K562 (cell line): ENCODE measurements around the gene UBALD2. TPM values are rescaled to one million over a fixed set of nuclear protein-coding genes. Genes with fewer than 3 reads are reported as not detected.

Source experiments
- ADNP ChIP-seq: fragments of 200-800 bp; sonication (Bioruptor generic); IDR thresholded peaks from 2 replicates; pipeline ENCODE4 v1.6.1; 2016; ENCODE audit warnings: missing genetic modification characterization, missing compliant biosample characterization
- BACH1 ChIP-seq: fragments of 200-800 bp; sonication (Bioruptor generic); IDR thresholded peaks from 2 replicates; pipeline ENCODE4 v1.6.1; 2016; ENCODE audit warnings: missing genetic modification characterization, missing compliant biosample characterization
- CBX1 ChIP-seq: sonication (generic); IDR thresholded peaks from 2 replicates; pipeline ENCODE4 v1.6.1; 2016; ENCODE audit warnings: antibody characterized with exemption, low read depth, mild to moderate bottlenecking
- FOSL1 ChIP-seq: fragments of 200-800 bp; sonication (Bioruptor generic); conservative IDR thresholded peaks from 2 replicates; pipeline ENCODE4 v1.6.1; 2016; ENCODE audit warnings: missing genetic modification characterization, missing compliant biosample characterization
- FOXM1 ChIP-seq, 2 experiments: fragments of 450-650 bp in 1 of 2; sonication (generic) in 1 of 2; formaldehyde crosslinking in 1 of 2; IDR thresholded peaks; 2 replicates each; pipeline versions ENCODE4 v1.6.1 to v1.9.0; 2017 to 2022; ENCODE audit warnings: low read depth in 2 of 2, mild to moderate bottlenecking in 2 of 2, missing genetic modification reagents in 1 of 2, moderate library complexity in 1 of 2
- JUN ChIP-seq, 2 experiments: sonication (generic) in 1 of 2; formaldehyde crosslinking in 1 of 2; IDR thresholded peaks; 2 replicates each; pipeline versions ENCODE4 v1.6.1 to v1.8.0; 2012 to 2022; ENCODE audit warnings: borderline replicate concordance in 2 of 2, mild to moderate bottlenecking in 2 of 2, improper control_type of control experiment in 1 of 2, low read depth in 1 of 2, low read length in 1 of 2, missing genetic modification reagents in 1 of 2
- MXI1 ChIP-seq: IDR thresholded peaks from 2 replicates; pipeline ENCODE4 v1.6.1; 2011; ENCODE audit warnings: low read depth, mild to moderate bottlenecking, improper control_type of control experiment, low read length
- NCOA2 ChIP-seq, 2 experiments: fragments of 450-650 bp; IDR thresholded peaks; 2 replicates each; pipeline ENCODE4 v1.6.1; 2018; ENCODE audit warnings: mild to moderate bottlenecking in 2 of 2, moderate library complexity in 1 of 2; ENCODE audit not compliant: partially characterized antibody in 2 of 2
- NCOR1 ChIP-seq: fragments of 450-650 bp; IDR thresholded peaks from 2 replicates; pipeline ENCODE4 v1.6.1; 2016; ENCODE audit warnings: mild to moderate bottlenecking, moderate library complexity
- NFIC ChIP-seq: fragments of 450-650 bp; IDR thresholded peaks from 2 replicates; pipeline ENCODE4 v1.6.1; 2017; ENCODE audit warnings: mild to moderate bottlenecking, inconsistent platforms
- POLR2A ChIP-seq: fragments of 450-650 bp; conservative IDR thresholded peaks from 2 replicates; pipeline ENCODE4 v1.6.1; 2016
- SMARCE1 ChIP-seq: fragments of 450-650 bp; IDR thresholded peaks from 2 replicates; pipeline ENCODE4 v1.7.1; 2016; ENCODE audit warnings: mild to moderate bottlenecking
- TAL1 ChIP-seq: fragments of 450-650 bp; IDR thresholded peaks from 2 replicates; pipeline ENCODE4 v1.6.1; 2016; ENCODE audit warnings: mild to moderate bottlenecking
- ZNF175 ChIP-seq: fragments of 200-800 bp; sonication (Bioruptor generic); IDR thresholded peaks from 2 replicates; pipeline ENCODE4 v1.6.1; 2016; ENCODE audit warnings: low read depth, mild to moderate bottlenecking, missing genetic modification characterization, missing compliant biosample characterization
- ZNF316 ChIP-seq: fragments of 450-650 bp; IDR thresholded peaks from 2 replicates; pipeline ENCODE4 v1.6.1; 2016
- polyA plus RNA-seq, 8 experiments: library from polyadenylated mRNA; depleted of rRNA in 4 of 8; stranded (reverse) in 5 of 8; unstranded in 3 of 8; fragments of >200 nt; fragmentation: Nextera tagmentation in 2 of 8; fragmentation: Illumina TruSeq in 1 of 8; extraction: Ambion mirVana in 2 of 8; extraction: Trizol in 1 of 8; gene quantifications; 2 replicates each; pipeline versions ENCODE4 v1.2.1 to v1.2.3, GENCODE V29; 2011 to 2014; ENCODE audit warnings: inconsistent platforms in 1 of 8, missing spikeins in 1 of 8
- total RNA-seq, 7 experiments: library from RNA; depleted of rRNA in 6 of 7; stranded (reverse); fragments of >200 nt in 6 of 7; fragmentation: Illumina TruSeq in 2 of 7; extraction: Trizol in 2 of 7; gene quantifications; 2 replicates each; pipeline versions ENCODE4 v1.2.1 to v1.2.3, GENCODE V29; 2011 to 2021; ENCODE audit warnings: low replicate concordance in 1 of 7
- TF ChIP-seq, protein P1 (sequence below): fragments of 450-650 bp; IDR thresholded peaks from 2 replicates; pipeline ENCODE4 v1.6.1; 2018; ENCODE audit not compliant: partially characterized antibody
- TF ChIP-seq, protein P2 (sequence below): fragments of 450-650 bp; IDR thresholded peaks from 2 replicates; pipeline ENCODE4 v1.6.1; 2017; ENCODE audit warnings: antibody characterized with exemption, mild to moderate bottlenecking
- TF ChIP-seq, protein P3 (sequence below), 2 experiments: fragments of 450-650 bp; conservative IDR thresholded peaks; 2 replicates each; pipeline ENCODE4 v1.6.1; 2017; ENCODE audit warnings: mild to moderate bottlenecking in 2 of 2, moderate library complexity in 2 of 2
- TF ChIP-seq, protein P4 (sequence below): fragments of 250-450 bp; sonication (Bioruptor Pico); IDR thresholded peaks from 2 replicates; pipeline ENCODE4 v1.6.1; 2021; ENCODE audit warnings: mild to moderate bottlenecking

The UBALD2 gene
- total and polyA plus RNA-seq, 9 of the 15 experiments (the other 6 are each of a cell fraction or from before 2014, with no cell fraction given): 2.3 to 94.1 (median 25.3) TPM

DNA sequence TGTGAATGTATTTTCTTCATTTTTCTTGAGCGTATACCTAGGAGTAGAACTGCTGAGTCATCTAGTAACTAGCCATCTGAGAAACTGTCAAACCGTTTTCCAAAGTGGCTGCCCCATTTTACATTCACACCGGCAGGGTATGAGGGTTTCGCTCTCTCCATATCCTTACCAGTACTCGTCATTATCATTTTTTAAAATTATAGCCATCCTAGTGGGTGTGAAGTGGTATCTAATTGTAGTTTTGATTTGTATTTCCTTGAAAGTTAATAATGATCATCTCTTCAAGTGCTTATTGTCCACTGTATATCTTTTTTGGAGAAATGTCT, 30.8 kb upstream of the UBALD2 start (continued):
- TF ChIP-seq, protein P1, sequence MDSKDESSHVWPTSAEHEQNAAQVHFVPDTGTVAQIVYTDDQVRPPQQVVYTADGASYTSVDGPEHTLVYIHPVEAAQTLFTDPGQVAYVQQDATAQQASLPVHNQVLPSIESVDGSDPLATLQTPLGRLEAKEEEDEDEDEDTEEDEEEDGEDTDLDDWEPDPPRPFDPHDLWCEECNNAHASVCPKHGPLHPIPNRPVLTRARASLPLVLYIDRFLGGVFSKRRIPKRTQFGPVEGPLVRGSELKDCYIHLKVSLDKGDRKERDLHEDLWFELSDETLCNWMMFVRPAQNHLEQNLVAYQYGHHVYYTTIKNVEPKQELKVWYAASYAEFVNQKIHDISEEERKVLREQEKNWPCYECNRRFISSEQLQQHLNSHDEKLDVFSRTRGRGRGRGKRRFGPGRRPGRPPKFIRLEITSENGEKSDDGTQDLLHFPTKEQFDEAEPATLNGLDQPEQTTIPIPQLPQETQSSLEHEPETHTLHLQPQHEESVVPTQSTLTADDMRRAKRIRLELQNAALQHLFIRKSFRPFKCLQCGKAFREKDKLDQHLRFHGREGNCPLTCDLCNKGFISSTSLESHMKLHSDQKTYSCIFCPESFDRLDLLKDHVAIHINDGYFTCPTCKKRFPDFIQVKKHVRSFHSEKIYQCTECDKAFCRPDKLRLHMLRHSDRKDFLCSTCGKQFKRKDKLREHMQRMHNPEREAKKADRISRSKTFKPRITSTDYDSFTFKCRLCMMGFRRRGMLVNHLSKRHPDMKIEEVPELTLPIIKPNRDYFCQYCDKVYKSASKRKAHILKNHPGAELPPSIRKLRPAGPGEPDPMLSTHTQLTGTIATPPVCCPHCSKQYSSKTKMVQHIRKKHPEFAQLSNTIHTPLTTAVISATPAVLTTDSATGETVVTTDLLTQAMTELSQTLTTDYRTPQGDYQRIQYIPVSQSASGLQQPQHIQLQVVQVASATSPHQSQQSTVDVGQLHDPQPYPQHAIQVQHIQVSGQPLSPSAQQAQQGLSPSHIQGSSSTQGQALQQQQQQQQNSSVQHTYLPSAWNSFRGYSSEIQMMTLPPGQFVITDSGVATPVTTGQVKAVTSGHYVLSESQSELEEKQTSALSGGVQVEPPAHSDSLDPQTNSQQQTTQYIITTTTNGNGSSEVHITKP: peak; percentile 8
- TF ChIP-seq POLR2A: peak; percentile 61
- TF ChIP-seq CBX1: no peak
- peak; percentile 45; the same call in 1 of the 2 replicates for TF ChIP-seq FOXM1 (IDR thresholded peaks at IDR 0.05; ENCODE audit: low read depth)
- TF ChIP-seq FOXM1 (CRISPR knock-in tag; IDR thresholded peaks at IDR 0.05; ENCODE audit: low read depth): no peak
- TF ChIP-seq SMARCE1: peak; percentile 62
- TF ChIP-seq NCOR1: peak; percentile 36
- peak; percentile 100 for TF ChIP-seq ZNF316
- 0 out of 2 replicates have a peak, but pooled peaks have one; percentile 48 for TF ChIP-seq ZNF175
- 0 out of 2 replicates have a peak, but pooled peaks have one; percentile 9 for TF ChIP-seq JUN (IDR thresholded peaks at IDR 0.05; ENCODE audit: borderline replicate concordance, low read depth, low read length)
- TF ChIP-seq JUN (CRISPR knock-in tag; IDR thresholded peaks at IDR 0.05; ENCODE audit: borderline replicate concordance): no peak
- 0 out of 2 replicates have a peak, but pooled peaks have one; percentile 7 for TF ChIP-seq ADNP
- TF ChIP-seq, protein P2, sequence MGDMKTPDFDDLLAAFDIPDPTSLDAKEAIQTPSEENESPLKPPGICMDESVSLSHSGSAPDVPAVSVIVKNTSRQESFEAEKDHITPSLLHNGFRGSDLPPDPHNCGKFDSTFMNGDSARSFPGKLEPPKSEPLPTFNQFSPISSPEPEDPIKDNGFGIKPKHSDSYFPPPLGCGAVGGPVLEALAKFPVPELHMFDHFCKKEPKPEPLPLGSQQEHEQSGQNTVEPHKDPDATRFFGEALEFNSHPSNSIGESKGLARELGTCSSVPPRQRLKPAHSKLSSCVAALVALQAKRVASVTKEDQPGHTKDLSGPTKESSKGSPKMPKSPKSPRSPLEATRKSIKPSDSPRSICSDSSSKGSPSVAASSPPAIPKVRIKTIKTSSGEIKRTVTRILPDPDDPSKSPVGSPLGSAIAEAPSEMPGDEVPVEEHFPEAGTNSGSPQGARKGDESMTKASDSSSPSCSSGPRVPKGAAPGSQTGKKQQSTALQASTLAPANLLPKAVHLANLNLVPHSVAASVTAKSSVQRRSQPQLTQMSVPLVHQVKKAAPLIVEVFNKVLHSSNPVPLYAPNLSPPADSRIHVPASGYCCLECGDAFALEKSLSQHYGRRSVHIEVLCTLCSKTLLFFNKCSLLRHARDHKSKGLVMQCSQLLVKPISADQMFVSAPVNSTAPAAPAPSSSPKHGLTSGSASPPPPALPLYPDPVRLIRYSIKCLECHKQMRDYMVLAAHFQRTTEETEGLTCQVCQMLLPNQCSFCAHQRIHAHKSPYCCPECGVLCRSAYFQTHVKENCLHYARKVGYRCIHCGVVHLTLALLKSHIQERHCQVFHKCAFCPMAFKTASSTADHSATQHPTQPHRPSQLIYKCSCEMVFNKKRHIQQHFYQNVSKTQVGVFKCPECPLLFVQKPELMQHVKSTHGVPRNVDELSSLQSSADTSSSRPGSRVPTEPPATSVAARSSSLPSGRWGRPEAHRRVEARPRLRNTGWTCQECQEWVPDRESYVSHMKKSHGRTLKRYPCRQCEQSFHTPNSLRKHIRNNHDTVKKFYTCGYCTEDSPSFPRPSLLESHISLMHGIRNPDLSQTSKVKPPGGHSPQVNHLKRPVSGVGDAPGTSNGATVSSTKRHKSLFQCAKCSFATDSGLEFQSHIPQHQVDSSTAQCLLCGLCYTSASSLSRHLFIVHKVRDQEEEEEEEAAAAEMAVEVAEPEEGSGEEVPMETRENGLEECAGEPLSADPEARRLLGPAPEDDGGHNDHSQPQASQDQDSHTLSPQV: peak; percentile 8
- TF ChIP-seq, protein P3, sequence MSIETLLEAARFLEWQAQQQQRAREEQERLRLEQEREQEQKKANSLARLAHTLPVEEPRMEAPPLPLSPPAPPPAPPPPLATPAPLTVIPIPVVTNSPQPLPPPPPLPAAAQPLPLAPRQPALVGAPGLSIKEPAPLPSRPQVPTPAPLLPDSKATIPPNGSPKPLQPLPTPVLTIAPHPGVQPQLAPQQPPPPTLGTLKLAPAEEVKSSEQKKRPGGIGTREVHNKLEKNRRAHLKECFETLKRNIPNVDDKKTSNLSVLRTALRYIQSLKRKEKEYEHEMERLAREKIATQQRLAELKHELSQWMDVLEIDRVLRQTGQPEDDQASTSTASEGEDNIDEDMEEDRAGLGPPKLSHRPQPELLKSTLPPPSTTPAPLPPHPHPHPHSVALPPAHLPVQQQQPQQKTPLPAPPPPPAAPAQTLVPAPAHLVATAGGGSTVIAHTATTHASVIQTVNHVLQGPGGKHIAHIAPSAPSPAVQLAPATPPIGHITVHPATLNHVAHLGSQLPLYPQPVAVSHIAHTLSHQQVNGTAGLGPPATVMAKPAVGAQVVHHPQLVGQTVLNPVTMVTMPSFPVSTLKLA (conservative IDR thresholded peaks at IDR 0.05): peak in 1 of 2 experiments; percentile 50; a peak in 1 of 4 replicates
- peak; percentile 97 for TF ChIP-seq BACH1 (tag)
- TF ChIP-seq NFIC: peak; percentile 36; the same call in 1 of the 2 replicates
- TF ChIP-seq, protein P4, sequence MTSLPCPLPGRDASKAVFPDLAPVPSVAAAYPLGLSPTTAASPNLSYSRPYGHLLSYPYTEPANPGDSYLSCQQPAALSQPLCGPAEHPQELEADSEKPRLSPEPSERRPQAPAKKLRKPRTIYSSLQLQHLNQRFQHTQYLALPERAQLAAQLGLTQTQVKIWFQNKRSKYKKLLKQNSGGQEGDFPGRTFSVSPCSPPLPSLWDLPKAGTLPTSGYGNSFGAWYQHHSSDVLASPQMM (CRISPR knock-in tag): no peak
- 0 out of 2 replicates have a peak, but pooled peaks have one; percentile 52 for TF ChIP-seq FOSL1 (tag)
- TF ChIP-seq TAL1: no peak
- TF ChIP-seq MXI1: 0 out of 2 replicates have a peak, but pooled peaks have one; percentile 42
- peak in 1 of 2 experiments; percentile 42 for TF ChIP-seq NCOA2 (IDR thresholded peaks at IDR 0.05; ENCODE audit: partially characterized antibody in 2 of 2)
